Measurements from ENCODE around the gene SLC2A4RG. TPM values are rescaled to one million over a fixed set of nuclear protein-coding genes. Genes with fewer than 3 reads are reported as not detected.

The SLC2A4RG gene
- total and polyA plus RNA-seq, 2 of the 13 experiments (the other 11 are each of a cell fraction or from before 2014, with no cell fraction given), result 91.4 to 95.9 TPM

DNA sequence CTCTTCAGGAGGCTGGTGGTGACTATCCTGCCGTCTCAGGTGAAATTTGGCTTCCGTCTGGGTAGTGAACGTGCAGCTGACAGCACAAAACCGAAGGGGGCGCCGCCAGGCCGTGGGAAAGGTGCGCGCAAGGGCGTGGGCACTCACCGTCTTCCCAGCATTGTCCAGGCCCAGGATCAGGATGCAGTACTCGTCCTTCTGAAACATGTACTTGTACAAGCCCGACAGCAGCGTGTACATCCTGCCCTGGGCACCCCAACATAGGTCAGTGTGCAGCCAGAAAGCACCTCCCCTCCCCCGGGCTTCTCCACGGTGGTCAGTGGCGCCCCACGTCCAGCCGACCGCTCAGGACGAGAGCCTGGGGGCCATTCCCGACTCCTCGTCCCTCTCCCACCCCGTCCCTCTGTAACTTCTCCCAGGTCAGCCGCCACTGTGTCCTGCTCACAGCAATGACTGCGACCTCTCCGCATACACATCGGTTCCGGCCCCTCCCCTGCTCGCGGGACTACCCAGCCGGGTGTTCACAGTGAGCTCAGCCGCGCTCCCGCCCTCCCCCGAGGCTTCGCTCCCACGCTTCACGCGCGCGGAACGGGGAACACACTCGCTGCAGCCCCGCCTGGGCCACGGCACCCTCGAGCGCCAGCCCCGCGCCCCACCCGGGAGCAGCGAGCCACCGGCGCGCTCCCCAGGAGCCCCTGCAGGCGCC lies 32.6 kb upstream of the SLC2A4RG start (continued):
- TF ChIP-seq ZBTB38 (CRISPR knock-in tag; IDR thresholded peaks at IDR 0.05) (peak; percentile 81), ZNF496 (CRISPR knock-in tag; IDR thresholded peaks at IDR 0.05; ENCODE audit: insufficient replicate concordance) (no peak), SRSF4 (IDR thresholded peaks at IDR 0.05; ENCODE audit: low read depth, low read length, poor library complexity, severe bottlenecking) (no peak), NAIF1 (CRISPR knock-in tag; IDR thresholded peaks at IDR 0.05; ENCODE audit: borderline replicate concordance) (peak; percentile 37; the same call in 1 of the 2 replicates), POLR2AphosphoS5 (IDR thresholded peaks at IDR 0.05; ENCODE audit: low read depth, low read length) (peak; percentile 44), ASH2L (IDR thresholded peaks at IDR 0.05; ENCODE audit: insufficient read length, low read depth, low read length) (no peak), ZNF431 (CRISPR knock-in tag; IDR thresholded peaks at IDR 0.05; ENCODE audit: borderline replicate concordance, low read depth) (peak; percentile 60; the same call in 1 of the 2 replicates)
- TF ChIP-seq, protein P1, sequence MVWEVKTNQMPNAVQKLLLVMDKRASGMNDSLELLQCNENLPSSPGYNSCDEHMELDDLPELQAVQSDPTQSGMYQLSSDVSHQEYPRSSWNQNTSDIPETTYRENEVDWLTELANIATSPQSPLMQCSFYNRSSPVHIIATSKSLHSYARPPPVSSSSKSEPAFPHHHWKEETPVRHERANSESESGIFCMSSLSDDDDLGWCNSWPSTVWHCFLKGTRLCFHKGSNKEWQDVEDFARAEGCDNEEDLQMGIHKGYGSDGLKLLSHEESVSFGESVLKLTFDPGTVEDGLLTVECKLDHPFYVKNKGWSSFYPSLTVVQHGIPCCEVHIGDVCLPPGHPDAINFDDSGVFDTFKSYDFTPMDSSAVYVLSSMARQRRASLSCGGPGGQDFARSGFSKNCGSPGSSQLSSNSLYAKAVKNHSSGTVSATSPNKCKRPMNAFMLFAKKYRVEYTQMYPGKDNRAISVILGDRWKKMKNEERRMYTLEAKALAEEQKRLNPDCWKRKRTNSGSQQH (CRISPR knock-in tag; IDR thresholded peaks at IDR 0.05; ENCODE audit: low read depth), result no peak; the same call in 1 of the 2 replicates
- TF ChIP-seq, protein P2, sequence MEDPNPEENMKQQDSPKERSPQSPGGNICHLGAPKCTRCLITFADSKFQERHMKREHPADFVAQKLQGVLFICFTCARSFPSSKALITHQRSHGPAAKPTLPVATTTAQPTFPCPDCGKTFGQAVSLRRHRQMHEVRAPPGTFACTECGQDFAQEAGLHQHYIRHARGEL (CRISPR knock-in tag; IDR thresholded peaks at IDR 0.05), result 0 out of 2 replicates have a peak, but pooled peaks have one; percentile 12
- TF ChIP-seq, protein P3, sequence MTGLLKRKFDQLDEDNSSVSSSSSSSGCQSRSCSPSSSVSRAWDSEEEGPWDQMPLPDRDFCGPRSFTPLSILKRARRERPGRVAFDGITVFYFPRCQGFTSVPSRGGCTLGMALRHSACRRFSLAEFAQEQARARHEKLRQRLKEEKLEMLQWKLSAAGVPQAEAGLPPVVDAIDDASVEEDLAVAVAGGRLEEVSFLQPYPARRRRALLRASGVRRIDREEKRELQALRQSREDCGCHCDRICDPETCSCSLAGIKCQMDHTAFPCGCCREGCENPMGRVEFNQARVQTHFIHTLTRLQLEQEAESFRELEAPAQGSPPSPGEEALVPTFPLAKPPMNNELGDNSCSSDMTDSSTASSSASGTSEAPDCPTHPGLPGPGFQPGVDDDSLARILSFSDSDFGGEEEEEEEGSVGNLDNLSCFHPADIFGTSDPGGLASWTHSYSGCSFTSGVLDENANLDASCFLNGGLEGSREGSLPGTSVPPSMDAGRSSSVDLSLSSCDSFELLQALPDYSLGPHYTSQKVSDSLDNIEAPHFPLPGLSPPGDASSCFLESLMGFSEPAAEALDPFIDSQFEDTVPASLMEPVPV (CRISPR knock-in tag; IDR thresholded peaks at IDR 0.05), result no peak
- TF ChIP-seq, protein P4, sequence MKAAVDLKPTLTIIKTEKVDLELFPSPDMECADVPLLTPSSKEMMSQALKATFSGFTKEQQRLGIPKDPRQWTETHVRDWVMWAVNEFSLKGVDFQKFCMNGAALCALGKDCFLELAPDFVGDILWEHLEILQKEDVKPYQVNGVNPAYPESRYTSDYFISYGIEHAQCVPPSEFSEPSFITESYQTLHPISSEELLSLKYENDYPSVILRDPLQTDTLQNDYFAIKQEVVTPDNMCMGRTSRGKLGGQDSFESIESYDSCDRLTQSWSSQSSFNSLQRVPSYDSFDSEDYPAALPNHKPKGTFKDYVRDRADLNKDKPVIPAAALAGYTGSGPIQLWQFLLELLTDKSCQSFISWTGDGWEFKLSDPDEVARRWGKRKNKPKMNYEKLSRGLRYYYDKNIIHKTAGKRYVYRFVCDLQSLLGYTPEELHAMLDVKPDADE (CRISPR knock-in tag; IDR thresholded peaks at IDR 0.05), result no peak
- TF ChIP-seq, protein P5, sequence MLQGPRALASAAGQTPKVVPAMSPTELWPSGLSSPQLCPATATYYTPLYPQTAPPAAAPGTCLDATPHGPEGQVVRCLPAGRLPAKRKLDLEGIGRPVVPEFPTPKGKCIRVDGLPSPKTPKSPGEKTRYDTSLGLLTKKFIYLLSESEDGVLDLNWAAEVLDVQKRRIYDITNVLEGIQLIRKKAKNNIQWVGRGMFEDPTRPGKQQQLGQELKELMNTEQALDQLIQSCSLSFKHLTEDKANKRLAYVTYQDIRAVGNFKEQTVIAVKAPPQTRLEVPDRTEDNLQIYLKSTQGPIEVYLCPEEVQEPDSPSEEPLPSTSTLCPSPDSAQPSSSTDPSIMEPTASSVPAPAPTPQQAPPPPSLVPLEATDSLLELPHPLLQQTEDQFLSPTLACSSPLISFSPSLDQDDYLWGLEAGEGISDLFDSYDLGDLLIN (CRISPR knock-in tag; IDR thresholded peaks at IDR 0.05; ENCODE audit: borderline replicate concordance), result peak; percentile 7; the same call in 1 of the 2 replicates
- TF ChIP-seq, protein P6, sequence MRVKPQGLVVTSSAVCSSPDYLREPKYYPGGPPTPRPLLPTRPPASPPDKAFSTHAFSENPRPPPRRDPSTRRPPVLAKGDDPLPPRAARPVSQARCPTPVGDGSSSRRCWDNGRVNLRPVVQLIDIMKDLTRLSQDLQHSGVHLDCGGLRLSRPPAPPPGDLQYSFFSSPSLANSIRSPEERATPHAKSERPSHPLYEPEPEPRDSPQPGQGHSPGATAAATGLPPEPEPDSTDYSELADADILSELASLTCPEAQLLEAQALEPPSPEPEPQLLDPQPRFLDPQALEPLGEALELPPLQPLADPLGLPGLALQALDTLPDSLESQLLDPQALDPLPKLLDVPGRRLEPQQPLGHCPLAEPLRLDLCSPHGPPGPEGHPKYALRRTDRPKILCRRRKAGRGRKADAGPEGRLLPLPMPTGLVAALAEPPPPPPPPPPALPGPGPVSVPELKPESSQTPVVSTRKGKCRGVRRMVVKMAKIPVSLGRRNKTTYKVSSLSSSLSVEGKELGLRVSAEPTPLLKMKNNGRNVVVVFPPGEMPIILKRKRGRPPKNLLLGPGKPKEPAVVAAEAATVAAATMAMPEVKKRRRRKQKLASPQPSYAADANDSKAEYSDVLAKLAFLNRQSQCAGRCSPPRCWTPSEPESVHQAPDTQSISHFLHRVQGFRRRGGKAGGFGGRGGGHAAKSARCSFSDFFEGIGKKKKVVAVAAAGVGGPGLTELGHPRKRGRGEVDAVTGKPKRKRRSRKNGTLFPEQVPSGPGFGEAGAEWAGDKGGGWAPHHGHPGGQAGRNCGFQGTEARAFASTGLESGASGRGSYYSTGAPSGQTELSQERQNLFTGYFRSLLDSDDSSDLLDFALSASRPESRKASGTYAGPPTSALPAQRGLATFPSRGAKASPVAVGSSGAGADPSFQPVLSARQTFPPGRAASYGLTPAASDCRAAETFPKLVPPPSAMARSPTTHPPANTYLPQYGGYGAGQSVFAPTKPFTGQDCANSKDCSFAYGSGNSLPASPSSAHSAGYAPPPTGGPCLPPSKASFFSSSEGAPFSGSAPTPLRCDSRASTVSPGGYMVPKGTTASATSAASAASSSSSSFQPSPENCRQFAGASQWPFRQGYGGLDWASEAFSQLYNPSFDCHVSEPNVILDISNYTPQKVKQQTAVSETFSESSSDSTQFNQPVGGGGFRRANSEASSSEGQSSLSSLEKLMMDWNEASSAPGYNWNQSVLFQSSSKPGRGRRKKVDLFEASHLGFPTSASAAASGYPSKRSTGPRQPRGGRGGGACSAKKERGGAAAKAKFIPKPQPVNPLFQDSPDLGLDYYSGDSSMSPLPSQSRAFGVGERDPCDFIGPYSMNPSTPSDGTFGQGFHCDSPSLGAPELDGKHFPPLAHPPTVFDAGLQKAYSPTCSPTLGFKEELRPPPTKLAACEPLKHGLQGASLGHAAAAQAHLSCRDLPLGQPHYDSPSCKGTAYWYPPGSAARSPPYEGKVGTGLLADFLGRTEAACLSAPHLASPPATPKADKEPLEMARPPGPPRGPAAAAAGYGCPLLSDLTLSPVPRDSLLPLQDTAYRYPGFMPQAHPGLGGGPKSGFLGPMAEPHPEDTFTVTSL (CRISPR knock-in tag; IDR thresholded peaks at IDR 0.05; ENCODE audit: borderline replicate concordance), result no peak
- TF ChIP-seq, protein P7, sequence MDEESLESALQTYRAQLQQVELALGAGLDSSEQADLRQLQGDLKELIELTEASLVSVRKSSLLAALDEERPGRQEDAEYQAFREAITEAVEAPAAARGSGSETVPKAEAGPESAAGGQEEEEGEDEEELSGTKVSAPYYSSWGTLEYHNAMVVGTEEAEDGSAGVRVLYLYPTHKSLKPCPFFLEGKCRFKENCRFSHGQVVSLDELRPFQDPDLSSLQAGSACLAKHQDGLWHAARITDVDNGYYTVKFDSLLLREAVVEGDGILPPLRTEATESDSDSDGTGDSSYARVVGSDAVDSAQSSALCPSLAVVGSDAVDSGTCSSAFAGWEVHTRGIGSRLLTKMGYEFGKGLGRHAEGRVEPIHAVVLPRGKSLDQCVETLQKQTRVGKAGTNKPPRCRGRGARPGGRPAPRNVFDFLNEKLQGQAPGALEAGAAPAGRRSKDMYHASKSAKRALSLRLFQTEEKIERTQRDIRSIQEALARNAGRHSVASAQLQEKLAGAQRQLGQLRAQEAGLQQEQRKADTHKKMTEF (CRISPR knock-in tag; IDR thresholded peaks at IDR 0.05), result no peak

All from HepG2 (cell line).